Measurements from ENCODE around the gene RARG.

Gene RARG

DNA sequence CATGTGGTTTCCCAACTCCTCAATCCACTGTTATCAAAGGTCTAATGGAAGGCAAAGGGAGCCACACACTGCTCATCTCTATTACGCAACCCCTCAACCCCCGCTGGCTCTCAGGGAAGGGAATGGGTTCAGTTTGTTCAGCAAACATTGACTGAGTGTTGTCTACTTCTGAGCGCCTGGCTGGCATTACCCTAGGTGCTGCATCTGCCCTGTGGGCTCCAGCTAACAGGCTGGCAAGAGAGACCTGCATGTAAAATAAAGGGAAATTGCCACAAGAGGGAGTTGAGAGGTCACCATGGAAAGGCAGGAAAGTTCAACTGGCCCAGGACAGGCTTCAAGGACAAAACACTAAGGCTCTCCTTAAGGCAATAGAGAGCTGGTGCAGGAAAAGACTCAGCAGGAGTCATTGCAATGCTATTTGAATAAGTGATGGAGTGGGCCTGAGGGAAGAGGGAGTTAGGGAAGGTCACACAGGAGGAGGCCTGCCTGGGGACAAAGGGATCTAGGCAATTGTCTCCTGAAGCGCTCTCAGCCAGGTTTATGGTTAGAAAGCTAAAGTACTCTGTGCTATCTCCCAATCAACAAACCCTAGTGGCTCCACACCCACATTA lies 57.0 kb downstream of the RARG start:
- Histone ChIP-seq H2AFZ (ENCODE audit: low read depth, low read length) (no peak overlapping the region), H4K91ac (ENCODE audit: low read length) (no peak overlapping the region)
- WGBS: 59% methylated on average over 4 of the region's 4 CpGs

DNA sequence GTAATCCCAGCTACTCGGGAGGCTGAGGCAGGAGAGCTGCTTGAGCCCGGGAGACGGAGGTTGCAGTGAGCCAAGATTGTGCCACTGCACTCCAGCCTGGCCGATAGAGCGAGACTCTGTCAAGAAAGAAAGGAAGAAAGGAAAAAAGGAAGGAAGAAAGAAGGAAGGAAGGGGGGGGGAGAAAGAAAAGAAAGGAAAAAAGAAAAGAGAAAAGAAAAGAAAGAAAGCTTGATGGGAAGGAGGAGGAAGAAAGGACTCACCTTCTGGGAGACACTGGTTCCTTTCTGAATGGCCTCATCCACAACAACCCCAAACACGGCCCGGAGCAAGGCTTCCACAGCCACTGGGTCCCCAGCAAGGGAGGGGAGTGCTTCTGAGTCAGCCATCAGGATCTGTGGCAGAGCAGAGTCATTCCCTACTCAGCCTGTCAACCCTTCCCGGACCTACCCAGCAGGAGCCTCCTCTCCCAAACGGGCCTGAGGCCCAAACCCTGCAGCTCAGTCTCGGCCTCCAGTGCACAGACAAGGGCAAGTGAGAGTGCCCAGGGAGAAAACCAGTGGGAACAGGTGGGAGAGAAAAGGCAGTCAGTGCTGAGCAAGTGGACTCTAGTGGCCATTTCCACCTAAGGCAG lies 58.8 kb downstream of the RARG start:
- Histone ChIP-seq H3K27me3 (ENCODE audit: control insufficient read depth in 1 of 2, insufficient read depth in 1 of 2, low read length in 2 of 2) (no peaks in the 10 kb centered on the region), H3K9ac (ENCODE audit: low read length) (peak overlapping the region; percentile 53), H3K27ac (ENCODE audit: low read length, poor library complexity, severe bottlenecking) (no peak overlapping the region), H3K18ac (ENCODE audit: low read depth in 1 of 2, low read length in 2 of 2) (no peak overlapping the region), H4K8ac (ENCODE audit: low read length) (no peak overlapping the region), H3K79me1 (replicated peaks; ENCODE audit: low read length, poor library complexity, severe bottlenecking) (peaks cover 2% of the 10 kb centered on the region), H3K23ac (ENCODE audit: low read length in 2 of 2) (no peak overlapping the region), H3K4ac (ENCODE audit: low read depth in 1 of 2, low read length in 2 of 2) (peak overlapping the region in 1 of 2 experiments; percentile 64), H2BK15ac (ENCODE audit: low read depth, poor library complexity, severe bottlenecking) (peak overlapping the region; percentile 9), H2AK5ac (ENCODE audit: low read length, severe bottlenecking) (no peak overlapping the region), H3K14ac (ENCODE audit: low read length in 2 of 2) (no peak overlapping the region), H2BK12ac (ENCODE audit: low read length in 2 of 2) (no peak overlapping the region), H2AFZ (ENCODE audit: low read depth, low read length) (no peak overlapping the region), H3K4me2 (ENCODE audit: low read length, poor library complexity, severe bottlenecking) (no peak overlapping the region), H4K91ac (ENCODE audit: low read length) (no peak overlapping the region), H2BK5ac (ENCODE audit: low read depth, low read length, poor library complexity, severe bottlenecking) (no peak overlapping the region), H3K4me1 (ENCODE audit: control insufficient read depth, insufficient read depth, low read depth, low read length) (peaks cover 16% of the 10 kb centered on the region), H3K36me3 (ENCODE audit: control insufficient read depth in 1 of 2, insufficient read depth in 2 of 2, low read depth in 1 of 2, low read length in 2 of 2) (peaks cover 18 to 27% of the 10 kb centered on the region in 2 experiments), H3K9me3 (ENCODE audit: control insufficient read depth, low read length) (no peaks in the 10 kb centered on the region), H2BK120ac (ENCODE audit: low read depth, low read length) (no peak overlapping the region), H3K4me3 (ENCODE audit: insufficient read depth in 1 of 2, low read depth in 1 of 2, low read length in 2 of 2) (no peak overlapping the region)
- WGBS: 91% methylated on average over 9 of the region's 10 CpGs
- no peak for DNase-seq

More for the DNA sequence above, 57.0 kb downstream of the RARG start:
- Histone ChIP-seq H3K79me1 (replicated peaks; ENCODE audit: low read length, poor library complexity, severe bottlenecking) (peaks cover 7% of the 10 kb centered on the region), H2BK120ac (ENCODE audit: low read depth, low read length) (no peak overlapping the region), H3K9ac (ENCODE audit: low read length) (peak overlapping the region; percentile 5), H3K4me2 (ENCODE audit: low read length, poor library complexity, severe bottlenecking) (no peak overlapping the region), H2BK5ac (ENCODE audit: low read depth, low read length, poor library complexity, severe bottlenecking) (no peak overlapping the region), H3K23ac (ENCODE audit: low read length in 2 of 2) (no peak overlapping the region), H2BK15ac (ENCODE audit: low read depth, poor library complexity, severe bottlenecking) (no peak overlapping the region), H3K4me1 (ENCODE audit: control insufficient read depth, insufficient read depth, low read depth, low read length) (peaks cover 18% of the 10 kb centered on the region), H4K8ac (ENCODE audit: low read length) (no peak overlapping the region), H3K27ac (ENCODE audit: low read length, poor library complexity, severe bottlenecking) (peak overlapping the region; percentile 4), H3K36me3 (ENCODE audit: control insufficient read depth in 1 of 2, insufficient read depth in 2 of 2, low read depth in 1 of 2, low read length in 2 of 2) (peaks cover 11 to 21% of the 10 kb centered on the region in 2 experiments), H3K4ac (ENCODE audit: low read depth in 1 of 2, low read length in 2 of 2) (no peak overlapping the region), H3K4me3 (ENCODE audit: insufficient read depth in 1 of 2, low read depth in 1 of 2, low read length in 2 of 2) (peak overlapping the region in 1 of 2 experiments; percentile 4), H3K14ac (ENCODE audit: low read length in 2 of 2) (no peak overlapping the region), H2BK12ac (ENCODE audit: low read length in 2 of 2) (no peak overlapping the region), H2AK5ac (ENCODE audit: low read length, severe bottlenecking) (no peak overlapping the region), H3K27me3 (ENCODE audit: control insufficient read depth in 1 of 2, insufficient read depth in 1 of 2, low read length in 2 of 2) (no peaks in the 10 kb centered on the region), H3K9me3 (ENCODE audit: control insufficient read depth, low read length) (no peaks in the 10 kb centered on the region), H3K18ac (ENCODE audit: low read depth in 1 of 2, low read length in 2 of 2) (peak overlapping the region in 1 of 2 experiments; percentile 40)
- DNase-seq: peak; percentile 51

DNA sequence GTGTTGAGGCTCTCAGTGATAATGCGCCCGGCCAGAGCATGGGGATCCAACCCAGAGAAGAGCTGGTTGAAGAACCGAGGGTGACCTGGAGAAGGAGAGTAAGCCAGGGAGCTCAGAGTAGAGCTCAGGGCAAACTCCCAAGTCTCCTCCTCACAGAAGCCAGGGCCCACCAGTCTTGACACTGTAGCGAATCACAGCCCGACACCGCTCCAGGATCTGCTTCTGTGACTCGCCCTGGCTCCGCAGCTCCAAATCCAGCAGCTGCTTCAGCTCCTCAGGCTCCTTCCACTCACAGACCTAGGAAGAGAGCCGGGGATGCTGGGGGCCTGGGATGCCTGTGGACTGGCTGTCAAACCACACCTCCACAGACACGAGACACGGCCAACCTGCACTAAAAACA lies 59.7 kb downstream of the RARG start:
- H4K8ac ChIP-seq (ENCODE audit: low read length): no peak overlapping the region
- no peak overlapping the region for H3K23ac ChIP-seq (ENCODE audit: low read length in 2 of 2)
- no peaks in the 10 kb centered on the region for H3K27me3 ChIP-seq (ENCODE audit: control insufficient read depth in 1 of 2, insufficient read depth in 1 of 2, low read length in 2 of 2)
- peaks cover 1% of the 10 kb centered on the region for H3K79me1 ChIP-seq (replicated peaks; ENCODE audit: low read length, poor library complexity, severe bottlenecking)
- no peaks in the 10 kb centered on the region for H3K9me3 ChIP-seq (ENCODE audit: control insufficient read depth, low read length)
- H3K27ac ChIP-seq (ENCODE audit: low read length, poor library complexity, severe bottlenecking): no peak overlapping the region
- no peak overlapping the region for H3K4me2 ChIP-seq (ENCODE audit: low read length, poor library complexity, severe bottlenecking)
- no peak overlapping the region for H2BK120ac ChIP-seq (ENCODE audit: low read depth, low read length)
- H2BK15ac ChIP-seq (ENCODE audit: low read depth, poor library complexity, severe bottlenecking): no peak overlapping the region
- H3K4ac ChIP-seq (ENCODE audit: low read depth in 1 of 2, low read length in 2 of 2): no peak overlapping the region
- H2BK5ac ChIP-seq (ENCODE audit: low read depth, low read length, poor library complexity, severe bottlenecking): no peak overlapping the region
- H3K14ac ChIP-seq (ENCODE audit: low read length in 2 of 2): no peak overlapping the region
- H3K4me3 ChIP-seq (ENCODE audit: insufficient read depth in 1 of 2, low read depth in 1 of 2, low read length in 2 of 2): no peak overlapping the region
- WGBS: 89% methylated on average over 8 of the region's 11 CpGs
- no peak for DNase-seq
- H2AK5ac ChIP-seq (ENCODE audit: low read length, severe bottlenecking): no peak overlapping the region
- H3K36me3 ChIP-seq (ENCODE audit: control insufficient read depth in 1 of 2, insufficient read depth in 2 of 2, low read depth in 1 of 2, low read length in 2 of 2): peaks cover 27% of the 10 kb centered on the region in 2 experiments
- no peak overlapping the region for H2AFZ ChIP-seq (ENCODE audit: low read depth, low read length)
- H3K4me1 ChIP-seq (ENCODE audit: control insufficient read depth, insufficient read depth, low read depth, low read length): peaks cover 16% of the 10 kb centered on the region
- H2BK12ac ChIP-seq (ENCODE audit: low read length in 2 of 2): no peak overlapping the region
- no peak overlapping the region for H3K9ac ChIP-seq (ENCODE audit: low read length)
- no peak overlapping the region for H4K91ac ChIP-seq (ENCODE audit: low read length)
- H3K18ac ChIP-seq (ENCODE audit: low read depth in 1 of 2, low read length in 2 of 2): no peak overlapping the region

DNA sequence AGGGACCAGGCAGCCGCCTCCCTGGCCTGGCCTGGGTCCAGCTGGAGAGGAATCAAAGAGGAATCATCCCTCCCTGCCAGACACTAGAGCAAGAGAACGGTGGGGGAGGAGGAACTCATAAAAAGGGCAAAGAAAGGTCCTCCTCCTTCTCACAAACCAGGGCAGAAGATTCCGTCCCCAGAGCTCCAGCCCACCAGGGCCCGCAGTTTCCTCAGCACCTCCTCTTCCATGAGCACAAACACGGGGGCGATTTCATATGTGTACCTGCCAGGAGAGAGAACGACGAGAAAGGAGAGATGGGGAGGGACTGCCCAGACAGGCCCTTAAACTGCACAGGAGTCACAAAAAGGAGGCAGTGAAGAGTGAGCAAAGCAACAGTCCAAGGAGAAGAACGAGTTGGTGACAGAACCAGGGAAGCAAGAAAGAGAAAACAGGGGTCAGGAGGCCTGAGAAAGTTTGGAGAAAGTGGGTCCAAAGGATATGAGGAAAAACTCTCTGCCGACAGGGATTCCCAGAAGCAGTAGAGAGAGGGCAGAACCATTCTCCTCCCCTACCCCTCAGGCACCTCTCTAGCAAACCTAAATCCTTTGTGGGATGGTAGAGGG lies 60.2 kb downstream of the RARG start:
- Histone ChIP-seq H3K4me1 (ENCODE audit: control insufficient read depth, insufficient read depth, low read depth, low read length) (peaks cover 16% of the 10 kb centered on the region), H2BK15ac (ENCODE audit: low read depth, poor library complexity, severe bottlenecking) (no peak overlapping the region)

More for the DNA sequence above, 60.2 kb downstream of the RARG start:
- H4K8ac ChIP-seq (ENCODE audit: low read length): no peak overlapping the region
- no peak overlapping the region for H2AFZ ChIP-seq (ENCODE audit: low read depth, low read length)
- no peak overlapping the region for H3K4me2 ChIP-seq (ENCODE audit: low read length, poor library complexity, severe bottlenecking)
- peaks cover 27 to 32% of the 10 kb centered on the region in 2 experiments for H3K36me3 ChIP-seq (ENCODE audit: control insufficient read depth in 1 of 2, insufficient read depth in 2 of 2, low read depth in 1 of 2, low read length in 2 of 2)
- H2BK120ac ChIP-seq (ENCODE audit: low read depth, low read length): no peak overlapping the region
- H3K27me3 ChIP-seq (ENCODE audit: control insufficient read depth in 1 of 2, insufficient read depth in 1 of 2, low read length in 2 of 2): no peaks in the 10 kb centered on the region
- no peak overlapping the region for H4K91ac ChIP-seq (ENCODE audit: low read length)
- H3K4me3 ChIP-seq (ENCODE audit: insufficient read depth in 1 of 2, low read depth in 1 of 2, low read length in 2 of 2): no peak overlapping the region
- H2AK5ac ChIP-seq (ENCODE audit: low read length, severe bottlenecking): no peak overlapping the region
- peaks cover 1% of the 10 kb centered on the region for H3K79me1 ChIP-seq (replicated peaks; ENCODE audit: low read length, poor library complexity, severe bottlenecking)
- H2BK5ac ChIP-seq (ENCODE audit: low read depth, low read length, poor library complexity, severe bottlenecking): no peak overlapping the region
- WGBS: 81% methylated on average over 9 of the region's 10 CpGs
- H3K14ac ChIP-seq (ENCODE audit: low read length in 2 of 2): no peak overlapping the region
- no peak for DNase-seq
- H3K18ac ChIP-seq (ENCODE audit: low read depth in 1 of 2, low read length in 2 of 2): no peak overlapping the region
- no peak overlapping the region for H3K9ac ChIP-seq (ENCODE audit: low read length)
- no peak overlapping the region for H2BK12ac ChIP-seq (ENCODE audit: low read length in 2 of 2)
- no peak overlapping the region for H3K27ac ChIP-seq (ENCODE audit: low read length, poor library complexity, severe bottlenecking)
- H3K4ac ChIP-seq (ENCODE audit: low read depth in 1 of 2, low read length in 2 of 2): no peak overlapping the region
- H3K23ac ChIP-seq (ENCODE audit: low read length in 2 of 2): no peak overlapping the region
- H3K9me3 ChIP-seq (ENCODE audit: control insufficient read depth, low read length): no peaks in the 10 kb centered on the region

Data from mesenchymal stem cell (in vitro differentiated cells and primary cell).